Kasumi-1 (cell line): ENCODE results near the gene ADRB1.

ENCODE experiments used
- DNase-seq, 2 experiments: peaks; one replicate each; lab custom pipeline; 2025; lab: John Stamatoyannopoulos, UW

Gene ADRB1

DNA sequence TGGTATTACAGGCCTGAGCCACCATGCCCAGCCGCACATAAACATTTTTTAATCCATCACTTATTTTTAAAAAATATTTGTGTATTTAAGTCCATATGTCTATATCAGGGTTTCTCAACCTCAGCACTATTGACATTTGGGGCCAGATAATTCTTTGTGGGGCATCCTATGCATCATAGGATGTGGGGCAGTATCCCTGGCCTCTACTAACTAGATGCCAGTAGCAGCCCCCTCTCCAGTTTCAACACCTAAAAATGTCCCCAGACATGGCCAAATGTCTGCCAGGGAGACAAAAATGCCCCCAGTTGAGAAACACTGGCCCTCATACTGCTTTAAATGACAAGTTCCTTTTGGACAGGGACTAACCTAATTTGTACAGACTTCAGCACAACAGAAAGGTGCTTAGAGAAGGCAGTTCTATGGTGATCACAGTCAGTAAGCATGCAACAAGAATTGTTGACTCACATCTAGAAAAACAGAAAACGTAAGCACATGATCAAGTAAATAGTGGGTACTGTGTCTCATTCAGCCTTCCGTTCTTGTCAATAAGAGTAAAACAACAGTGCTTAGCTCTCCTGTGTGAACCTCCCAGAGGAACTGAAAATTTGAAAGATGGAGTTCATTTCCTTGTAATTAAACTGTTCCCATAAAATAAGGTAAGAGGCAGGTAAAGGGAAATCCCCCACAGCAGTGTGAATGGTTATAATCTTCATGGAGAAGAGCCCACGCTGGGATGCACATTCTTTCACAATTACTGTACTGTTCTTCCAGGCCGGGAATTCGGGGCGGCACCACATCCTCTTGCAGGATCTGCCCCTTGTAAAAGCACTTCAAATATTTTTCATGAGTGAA lies 17.3 kb upstream of the ADRB1 start:
- DNase-seq, result no peak

DNA sequence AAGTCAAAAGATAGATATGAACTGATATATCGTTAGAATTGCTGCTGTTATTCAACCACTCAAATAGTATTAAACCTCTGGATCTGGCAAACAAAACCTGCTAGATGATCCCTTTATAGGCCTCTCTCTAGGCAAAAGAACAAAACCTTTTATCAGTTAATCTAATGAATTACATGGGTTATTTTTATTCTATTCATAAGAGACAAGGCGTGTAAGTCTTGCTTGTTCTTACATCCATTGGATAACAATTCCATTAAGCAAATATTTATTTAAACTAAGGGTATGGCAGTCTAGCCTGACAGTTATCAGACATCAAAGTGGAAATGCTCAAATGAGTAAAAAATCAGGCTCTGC lies 16.6 kb upstream of the ADRB1 start:
- DNase-seq, result no peak

DNA sequence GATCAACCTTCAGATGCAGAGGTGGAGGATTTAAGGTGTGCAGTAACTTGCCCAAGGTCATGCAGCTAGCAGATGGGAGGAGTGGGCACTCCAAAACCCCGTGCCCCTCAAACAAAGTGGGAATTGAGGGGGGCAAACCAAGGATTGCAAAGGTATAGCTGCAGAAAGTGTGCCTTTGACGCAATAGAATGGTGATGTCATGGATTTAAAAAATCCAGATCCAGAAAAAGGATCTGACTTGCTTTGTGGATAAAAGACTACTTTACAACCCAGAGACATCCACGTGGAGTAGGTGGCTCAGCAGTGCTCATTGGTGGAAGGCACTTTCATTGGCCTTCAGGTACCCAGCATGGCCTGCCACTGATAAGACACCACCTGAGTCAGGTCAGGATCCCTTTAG lies 15.7 kb upstream of the ADRB1 start:
- DNase-seq, result no peak

DNA sequence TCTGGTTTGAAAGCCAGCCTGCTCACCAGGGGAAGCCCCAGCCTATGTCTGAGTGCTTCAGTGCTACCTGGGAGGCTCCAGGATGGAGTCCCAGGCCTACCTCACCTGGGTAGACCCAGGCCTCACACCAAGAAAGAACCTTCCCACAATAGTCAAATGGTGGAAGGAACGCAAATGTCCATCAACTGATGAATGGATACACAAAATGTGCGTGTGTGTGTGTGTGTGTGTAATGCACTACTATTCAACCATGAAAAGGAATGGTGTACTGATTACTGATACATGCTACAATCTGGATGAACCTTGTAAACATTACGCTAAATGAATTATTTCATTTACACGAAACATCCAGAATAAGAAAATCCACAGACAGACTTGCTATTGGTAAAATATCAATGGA lies 15.2 kb upstream of the ADRB1 start:
- no peak for DNase-seq

DNA sequence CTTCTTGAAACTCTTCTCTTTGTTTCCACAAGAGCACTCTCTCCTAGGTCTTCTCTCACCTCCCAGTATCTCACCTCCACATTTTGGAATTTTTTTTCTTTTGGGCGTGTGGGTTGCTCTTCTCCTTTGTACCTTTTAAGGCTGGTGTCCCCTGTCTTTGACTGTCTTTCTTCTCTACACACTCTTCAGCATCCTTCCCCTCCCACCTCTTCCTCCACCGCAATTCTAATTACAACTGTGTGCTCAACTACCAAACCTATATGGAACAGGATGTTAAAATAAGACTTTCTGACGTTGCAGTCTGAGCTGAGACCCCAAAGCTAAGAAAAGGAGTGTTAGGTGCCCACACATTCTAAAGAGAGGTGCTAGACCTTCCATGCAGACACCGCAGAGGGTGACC lies 14.0 kb upstream of the ADRB1 start:
- no peak for DNase-seq

DNA sequence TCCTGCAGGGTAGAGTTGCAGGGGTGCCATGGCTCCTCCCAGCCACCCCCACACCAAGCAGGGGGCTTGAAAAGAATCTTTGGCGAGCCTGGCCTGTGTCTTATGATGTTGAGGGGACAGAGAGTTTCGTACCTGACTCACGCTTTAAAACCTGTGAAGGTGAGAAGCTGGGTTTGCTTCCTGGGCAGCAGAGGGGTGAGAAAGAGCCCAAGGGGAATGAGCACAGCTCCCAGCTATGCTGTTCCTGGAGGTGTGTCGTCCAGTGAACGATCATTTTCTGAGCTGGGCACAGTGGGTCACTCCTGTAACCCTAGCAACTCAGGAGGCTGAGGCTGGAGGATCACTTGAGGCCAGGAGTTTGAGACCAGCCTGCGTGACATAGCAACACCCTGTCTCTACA lies 13.5 kb upstream of the ADRB1 start:
- no peak for DNase-seq

DNA sequence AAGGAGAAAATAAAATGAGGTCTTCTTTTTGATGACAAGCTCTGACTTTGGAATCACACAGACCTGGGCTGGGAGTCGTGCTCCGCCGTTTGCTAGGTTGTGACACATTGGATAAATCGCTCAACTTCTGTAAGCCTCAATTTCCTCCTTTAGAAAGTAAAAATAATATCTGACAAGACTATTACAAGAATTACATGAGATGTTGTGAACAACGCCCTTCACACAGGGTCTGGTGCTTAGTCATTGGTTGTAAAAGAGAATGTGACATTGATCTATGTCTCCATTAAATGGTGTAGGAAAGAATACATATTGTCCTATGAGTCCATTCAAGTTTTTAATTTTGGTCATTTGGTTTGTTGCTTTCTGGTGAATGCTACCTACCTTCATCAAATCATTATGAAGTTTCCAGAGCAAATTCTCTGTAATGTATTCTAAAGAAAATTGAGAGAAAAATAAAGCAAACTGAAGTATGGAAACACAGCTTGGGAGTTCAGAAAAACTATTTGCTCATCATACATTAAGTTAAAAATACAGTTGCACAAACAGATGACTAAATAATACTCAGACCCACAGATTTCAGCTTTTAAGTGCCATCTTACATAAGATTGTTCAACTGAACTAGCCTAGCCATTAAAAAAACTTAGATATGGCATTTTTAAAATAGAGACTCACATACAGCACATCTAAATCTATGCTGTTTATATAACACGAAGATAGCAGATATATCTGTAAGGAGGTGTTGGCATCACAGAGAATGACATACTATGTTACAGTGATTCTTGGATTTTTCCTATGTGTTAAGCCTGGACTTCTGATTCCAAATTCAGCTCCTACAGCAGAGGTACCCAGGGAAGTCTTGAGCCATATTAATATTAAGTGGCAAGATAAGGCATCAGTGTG lies 12.3 kb upstream of the ADRB1 start:
- DNase-seq, result no peak

DNA sequence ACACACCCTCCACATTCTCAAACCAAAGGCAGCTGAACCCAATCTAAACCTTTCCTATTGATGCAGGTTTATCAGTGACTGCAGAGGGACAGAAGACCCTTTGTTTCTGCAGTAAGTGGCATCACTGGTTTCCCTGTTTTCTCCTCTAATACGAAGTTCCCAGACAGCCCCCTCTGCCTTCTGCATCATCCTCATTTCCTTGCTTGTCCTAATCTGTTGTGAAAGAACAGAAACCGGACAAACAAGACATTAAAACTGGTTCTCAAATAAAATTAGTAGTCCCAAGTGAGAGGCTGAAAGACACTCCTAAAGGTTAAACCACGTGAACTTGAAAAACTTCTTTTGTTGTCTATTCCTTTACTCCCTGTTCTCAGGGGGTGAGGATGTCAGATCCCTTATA lies 10.1 kb upstream of the ADRB1 start:
- DNase-seq, result no peak

DNA sequence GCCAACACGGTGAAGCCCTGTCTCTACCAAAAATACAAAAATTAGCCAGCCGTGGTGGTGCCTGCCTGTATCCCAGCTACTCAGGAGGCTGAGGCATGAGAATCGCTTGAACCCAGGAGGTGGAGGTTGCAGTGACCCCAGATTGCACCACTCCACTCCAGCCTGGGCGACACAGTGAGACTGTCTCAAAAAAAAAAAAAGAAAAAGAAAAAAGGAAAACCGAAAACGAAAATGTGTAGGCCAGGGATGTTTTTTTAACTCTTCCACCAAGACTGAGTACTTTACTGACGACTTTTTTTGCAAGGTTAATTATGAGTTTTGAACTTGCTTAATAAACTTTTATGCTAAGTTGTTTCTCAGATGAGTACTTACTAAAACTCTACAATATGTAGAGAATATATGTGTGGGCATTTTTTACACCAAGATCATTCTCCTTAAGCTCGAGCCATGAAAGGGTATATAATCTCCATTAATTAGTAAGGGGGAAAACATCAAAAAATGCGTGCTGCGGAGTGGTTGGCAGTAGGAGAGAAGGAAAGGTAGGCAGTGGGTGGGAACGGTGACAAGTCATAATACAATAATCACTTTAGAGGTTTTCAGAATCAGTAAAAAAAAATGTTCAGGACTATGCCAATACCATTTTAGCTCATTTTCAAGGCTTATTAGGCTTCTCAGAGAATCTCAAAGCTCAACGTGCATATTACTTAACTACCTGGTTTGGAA lies 8.6 kb upstream of the ADRB1 start:
- DNase-seq, result no peak

DNA sequence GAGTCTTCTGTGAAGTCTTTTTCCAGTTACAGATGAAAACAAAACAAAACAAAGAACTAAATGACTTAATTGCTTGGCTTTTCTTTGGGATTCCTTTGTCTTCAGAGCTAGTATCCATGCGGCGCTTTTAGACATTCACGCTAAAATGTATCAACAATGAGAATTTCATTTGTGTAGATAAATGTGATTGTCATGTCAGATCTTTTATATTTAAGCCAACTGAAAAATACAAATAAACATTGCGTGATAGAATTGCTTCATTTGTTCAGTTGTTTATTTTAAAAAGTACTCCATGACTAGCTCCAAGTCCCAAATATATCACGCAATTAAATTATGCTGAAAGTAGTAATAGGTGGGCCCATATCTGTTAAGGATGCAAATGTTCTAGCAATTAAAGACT lies 7.9 kb upstream of the ADRB1 start:
- DNase-seq, result no peak

DNA sequence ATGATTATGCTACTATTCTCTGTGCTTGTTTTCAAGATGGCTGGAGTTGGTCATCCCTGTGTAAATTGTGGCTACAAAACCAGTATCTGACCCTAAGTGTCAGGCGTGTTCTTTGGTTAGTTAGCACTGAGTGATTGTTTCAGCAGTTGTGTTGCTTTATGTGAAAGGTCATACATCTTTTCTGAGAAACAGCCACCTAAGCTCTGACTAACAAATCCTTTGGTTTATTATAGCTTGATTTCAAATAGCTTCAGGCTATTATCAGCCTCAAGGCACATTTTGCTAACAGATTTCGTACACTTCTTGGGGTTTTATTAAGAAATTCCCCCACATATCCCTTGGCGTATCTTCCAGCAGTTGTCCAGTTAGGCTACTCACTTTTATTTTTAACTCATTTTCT lies 4.8 kb upstream of the ADRB1 start:
- DNase-seq, result no peak

DNA sequence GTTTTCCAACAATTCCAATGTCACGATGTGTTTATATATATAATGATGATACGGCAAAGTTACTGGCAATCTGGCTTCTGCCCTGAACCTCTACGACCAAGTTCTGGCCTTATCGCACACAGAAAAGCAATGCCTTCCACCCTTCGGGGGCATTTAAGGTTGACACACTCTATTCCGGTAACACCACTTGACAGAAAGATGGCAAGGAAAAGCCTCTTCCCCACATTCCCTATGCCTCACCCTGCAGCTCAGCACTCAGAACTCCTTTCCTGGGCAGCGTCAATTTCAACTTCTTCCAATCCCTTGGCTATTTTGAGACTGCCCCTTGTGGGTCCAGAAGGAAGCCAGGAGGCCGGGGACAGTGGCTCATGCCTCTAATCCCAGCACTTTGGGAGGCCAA lies 2.5 kb upstream of the ADRB1 start:
- no peak for DNase-seq

DNA sequence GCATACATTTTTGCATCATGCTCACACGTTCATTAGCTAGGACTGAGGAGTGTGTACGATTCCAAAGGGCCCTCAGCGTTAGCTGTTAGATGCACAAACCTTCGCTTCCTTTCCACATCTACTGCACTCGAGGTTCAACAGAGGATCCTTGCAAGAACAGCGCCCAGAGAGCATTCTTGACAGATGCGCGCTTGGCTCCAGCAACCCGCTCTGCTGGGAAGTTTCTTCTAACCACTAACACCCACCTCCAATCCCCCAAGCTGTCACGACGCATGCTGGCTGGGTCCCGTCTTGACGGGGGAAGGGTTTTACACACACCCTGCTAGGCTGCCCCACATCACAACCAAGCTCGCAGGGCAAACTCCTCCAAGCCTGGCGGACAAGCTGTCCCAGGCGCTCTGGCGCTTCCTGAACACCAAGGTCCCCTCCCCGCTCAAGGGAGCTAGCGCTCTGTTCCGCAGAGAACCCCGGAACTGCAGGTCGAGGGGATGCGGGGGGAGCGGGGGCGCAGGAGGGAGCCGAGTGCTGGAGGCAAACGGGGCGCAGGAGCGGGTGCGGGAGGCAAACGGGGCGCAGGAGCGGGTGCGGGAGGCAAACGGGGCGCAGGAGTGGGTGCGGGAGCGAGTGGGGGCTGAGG lies 653 bp upstream of the ADRB1 start:
- peak; percentile 87 to 90 for DNase-seq

DNA sequence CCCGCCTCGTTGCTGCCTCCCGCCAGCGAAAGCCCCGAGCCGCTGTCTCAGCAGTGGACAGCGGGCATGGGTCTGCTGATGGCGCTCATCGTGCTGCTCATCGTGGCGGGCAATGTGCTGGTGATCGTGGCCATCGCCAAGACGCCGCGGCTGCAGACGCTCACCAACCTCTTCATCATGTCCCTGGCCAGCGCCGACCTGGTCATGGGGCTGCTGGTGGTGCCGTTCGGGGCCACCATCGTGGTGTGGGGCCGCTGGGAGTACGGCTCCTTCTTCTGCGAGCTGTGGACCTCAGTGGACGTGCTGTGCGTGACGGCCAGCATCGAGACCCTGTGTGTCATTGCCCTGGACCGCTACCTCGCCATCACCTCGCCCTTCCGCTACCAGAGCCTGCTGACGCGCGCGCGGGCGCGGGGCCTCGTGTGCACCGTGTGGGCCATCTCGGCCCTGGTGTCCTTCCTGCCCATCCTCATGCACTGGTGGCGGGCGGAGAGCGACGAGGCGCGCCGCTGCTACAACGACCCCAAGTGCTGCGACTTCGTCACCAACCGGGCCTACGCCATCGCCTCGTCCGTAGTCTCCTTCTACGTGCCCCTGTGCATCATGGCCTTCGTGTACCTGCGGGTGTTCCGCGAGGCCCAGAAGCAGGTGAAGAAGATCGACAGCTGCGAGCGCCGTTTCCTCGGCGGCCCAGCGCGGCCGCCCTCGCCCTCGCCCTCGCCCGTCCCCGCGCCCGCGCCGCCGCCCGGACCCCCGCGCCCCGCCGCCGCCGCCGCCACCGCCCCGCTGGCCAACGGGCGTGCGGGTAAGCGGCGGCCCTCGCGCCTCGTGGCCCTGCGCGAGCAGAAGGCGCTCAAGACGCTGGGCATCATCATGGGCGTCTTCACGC lies 825 bp downstream of the ADRB1 start:
- DNase-seq, result no peak

DNA sequence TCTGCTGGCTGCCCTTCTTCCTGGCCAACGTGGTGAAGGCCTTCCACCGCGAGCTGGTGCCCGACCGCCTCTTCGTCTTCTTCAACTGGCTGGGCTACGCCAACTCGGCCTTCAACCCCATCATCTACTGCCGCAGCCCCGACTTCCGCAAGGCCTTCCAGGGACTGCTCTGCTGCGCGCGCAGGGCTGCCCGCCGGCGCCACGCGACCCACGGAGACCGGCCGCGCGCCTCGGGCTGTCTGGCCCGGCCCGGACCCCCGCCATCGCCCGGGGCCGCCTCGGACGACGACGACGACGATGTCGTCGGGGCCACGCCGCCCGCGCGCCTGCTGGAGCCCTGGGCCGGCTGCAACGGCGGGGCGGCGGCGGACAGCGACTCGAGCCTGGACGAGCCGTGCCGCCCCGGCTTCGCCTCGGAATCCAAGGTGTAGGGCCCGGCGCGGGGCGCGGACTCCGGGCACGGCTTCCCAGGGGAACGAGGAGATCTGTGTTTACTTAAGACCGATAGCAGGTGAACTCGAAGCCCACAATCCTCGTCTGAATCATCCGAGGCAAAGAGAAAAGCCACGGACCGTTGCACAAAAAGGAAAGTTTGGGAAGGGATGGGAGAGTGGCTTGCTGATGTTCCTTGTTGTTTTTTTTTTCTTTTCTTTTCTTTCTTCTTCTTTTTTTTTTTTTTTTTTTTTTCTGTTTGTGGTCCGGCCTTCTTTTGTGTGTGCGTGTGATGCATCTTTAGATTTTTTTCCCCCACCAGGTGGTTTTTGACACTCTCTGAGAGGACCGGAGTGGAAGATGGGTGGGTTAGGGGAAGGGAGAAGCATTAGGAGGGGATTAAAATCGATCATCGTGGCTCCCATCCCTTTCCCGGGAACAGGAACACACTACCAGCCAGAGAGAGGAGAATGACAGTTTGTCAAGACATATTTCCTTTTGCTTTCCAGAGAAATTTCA lies 1.7 kb downstream of the ADRB1 start:
- DNase-seq, result peak; percentile 18 to 19

DNA sequence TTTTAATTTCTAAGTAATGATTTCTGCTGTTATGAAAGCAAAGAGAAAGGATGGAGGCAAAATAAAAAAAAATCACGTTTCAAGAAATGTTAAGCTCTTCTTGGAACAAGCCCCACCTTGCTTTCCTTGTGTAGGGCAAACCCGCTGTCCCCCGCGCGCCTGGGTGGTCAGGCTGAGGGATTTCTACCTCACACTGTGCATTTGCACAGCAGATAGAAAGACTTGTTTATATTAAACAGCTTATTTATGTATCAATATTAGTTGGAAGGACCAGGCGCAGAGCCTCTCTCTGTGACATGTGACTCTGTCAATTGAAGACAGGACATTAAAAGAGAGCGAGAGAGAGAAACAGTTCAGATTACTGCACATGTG lies 2.4 kb downstream of the ADRB1 start:
- DNase-seq, result no peak

DNA sequence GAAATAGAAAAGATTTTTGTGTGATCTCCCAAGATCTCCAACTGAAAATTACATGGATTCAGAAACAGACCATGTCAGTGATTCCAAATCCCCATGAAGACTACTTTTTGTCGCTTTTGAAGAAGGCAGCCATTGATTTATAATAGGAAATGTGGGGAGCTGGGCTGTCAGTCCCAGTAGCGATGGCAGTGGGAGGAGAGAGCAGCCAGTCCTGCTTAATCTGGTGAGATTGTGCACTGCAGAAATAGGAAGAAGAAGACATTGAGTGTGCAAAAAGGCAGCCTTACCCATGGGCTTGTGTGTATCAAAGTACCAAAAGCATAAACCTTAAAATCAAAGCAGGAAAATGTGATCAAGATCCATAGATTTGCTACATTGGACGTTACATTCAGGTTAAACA lies 4.8 kb downstream of the ADRB1 start:
- no peak for DNase-seq

DNA sequence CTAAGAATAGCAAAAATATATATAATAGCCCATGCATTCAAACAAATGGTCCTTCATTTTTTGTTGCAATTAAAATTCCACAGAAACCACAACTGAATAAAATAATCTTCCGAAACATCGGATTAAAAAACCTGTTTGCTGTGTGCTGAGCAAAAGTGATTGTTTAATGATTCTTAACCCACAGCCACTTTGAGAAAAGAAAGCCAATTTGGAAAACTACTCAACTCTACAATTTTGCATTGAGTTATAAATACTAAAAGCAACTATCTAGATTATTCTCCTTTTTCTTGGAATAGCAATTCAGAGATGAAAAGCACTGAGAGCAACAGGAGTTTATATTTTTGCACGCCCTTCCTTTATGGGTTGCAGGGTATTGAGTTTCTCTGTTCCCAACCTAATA lies 8.0 kb downstream of the ADRB1 start:
- no peak for DNase-seq

DNA sequence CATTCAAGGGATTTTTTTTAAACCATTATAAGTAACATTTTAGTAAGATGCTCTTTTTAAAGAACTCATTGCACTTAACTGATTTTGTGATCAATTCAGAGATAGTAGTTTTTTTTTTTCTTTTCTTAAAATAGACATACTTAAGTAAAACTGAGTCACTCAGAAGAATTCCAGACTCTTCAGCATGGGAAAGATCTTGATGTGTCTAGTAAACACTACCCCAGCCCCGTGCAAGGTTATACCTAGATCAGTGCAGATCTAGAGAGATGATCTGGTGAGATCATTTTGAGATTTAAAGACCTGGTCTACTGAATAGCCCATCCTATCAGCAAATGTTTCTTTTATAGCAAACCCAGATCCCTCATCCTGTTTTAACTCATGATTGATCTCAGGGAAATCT lies 8.6 kb downstream of the ADRB1 start:
- no peak for DNase-seq

DNA sequence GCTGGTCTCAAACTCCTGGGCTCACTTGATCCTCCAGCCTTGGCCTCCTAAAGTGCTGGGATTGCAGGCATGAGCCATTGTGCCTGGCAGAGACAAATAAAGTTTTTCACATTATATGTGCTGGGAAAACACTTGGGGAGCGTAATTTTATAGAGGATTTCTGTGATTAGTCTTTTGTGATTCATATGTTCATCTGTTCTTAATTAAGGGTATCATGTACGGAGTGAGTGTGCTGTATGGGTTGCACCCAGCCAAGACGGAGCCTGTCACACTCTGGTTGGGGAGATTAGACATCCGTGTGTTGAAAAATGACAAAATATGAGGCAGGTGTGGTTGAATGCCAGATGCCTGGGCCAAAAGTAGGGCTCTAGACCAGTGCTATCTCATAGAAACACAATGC lies 10.3 kb downstream of the ADRB1 start:
- no peak for DNase-seq
